Progenitor cell of endocrine pancreas (in vitro differentiated cells): ENCODE results near the gene IL6ST. TPM values are rescaled to one million over a fixed set of nuclear protein-coding genes. Genes with fewer than 3 reads are reported as not detected.

Source experiments
- DNase-seq: peaks from one replicate; pipeline ENCODE4 v3.0.0; 2021; ENCODE audit warnings: low spot score; ENCODE audit not compliant: unreplicated experiment
- H3K27ac Mint-ChIP-seq: 2 replicates; pipeline ENCODE4 v1.8.0; 2021; ENCODE audit warnings: mild to moderate bottlenecking, moderate library complexity, mixed read lengths
- H3K27me3 Mint-ChIP-seq: 2 replicates; pipeline ENCODE4 v1.8.0; 2021; ENCODE audit warnings: mixed read lengths
- H3K36me3 Mint-ChIP-seq: 2 replicates; pipeline ENCODE4 v1.8.0; 2022; ENCODE audit warnings: mixed read lengths; ENCODE audit not compliant: insufficient read depth
- H3K4me1 Mint-ChIP-seq: 2 replicates; pipeline ENCODE4 v1.8.0; 2021; ENCODE audit warnings: low read depth, mixed read lengths
- H3K4me3 Mint-ChIP-seq: 2 replicates; pipeline ENCODE4 v1.8.0; 2021; ENCODE audit warnings: low read depth, mild to moderate bottlenecking, moderate library complexity, mixed read lengths
- H3K9me3 Mint-ChIP-seq: 2 replicates; pipeline ENCODE4 v1.8.0; 2021; ENCODE audit warnings: low read depth, mixed read lengths
- total RNA-seq: library from RNA; stranded (reverse); gene quantifications from 2 replicates; pipeline ENCODE4 v1.2.1, GENCODE V29; 2021
- TF ChIP-seq, protein P1 (sequence below): fragments of 200-600 bp; sonication (generic); IDR thresholded peaks from one replicate; pipeline ENCODE4 v1.5.0; 2021; ENCODE audit warnings: antibody characterized with exemption, mild to moderate bottlenecking; ENCODE audit not compliant: unreplicated experiment

The IL6ST gene
- total RNA-seq, 1 donor from 2014 or later = 53.2 TPM

DNA sequence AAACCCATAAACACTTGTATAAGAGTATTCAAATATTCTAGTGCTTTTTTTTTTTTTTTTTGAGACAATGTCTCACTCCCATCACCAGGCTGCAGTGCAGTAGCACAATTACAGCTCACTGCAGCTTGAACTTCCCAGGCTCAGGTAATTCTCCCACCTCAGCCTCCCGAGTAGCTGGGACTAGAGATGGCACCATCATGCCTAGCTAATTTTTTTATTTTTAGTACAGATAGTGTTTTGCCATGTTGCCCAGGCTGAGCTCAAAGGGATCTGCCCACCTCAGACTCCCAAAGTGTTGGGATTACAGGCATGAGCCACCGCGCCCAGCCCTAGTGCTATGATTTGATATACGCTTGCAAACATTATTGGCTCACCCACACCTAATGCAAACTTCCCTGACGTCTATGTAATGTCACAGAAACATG lies 11.8 kb downstream of the IL6ST start:
- H3K27ac Mint-ChIP-seq = no peak overlapping the region
- TF ChIP-seq, protein P1, sequence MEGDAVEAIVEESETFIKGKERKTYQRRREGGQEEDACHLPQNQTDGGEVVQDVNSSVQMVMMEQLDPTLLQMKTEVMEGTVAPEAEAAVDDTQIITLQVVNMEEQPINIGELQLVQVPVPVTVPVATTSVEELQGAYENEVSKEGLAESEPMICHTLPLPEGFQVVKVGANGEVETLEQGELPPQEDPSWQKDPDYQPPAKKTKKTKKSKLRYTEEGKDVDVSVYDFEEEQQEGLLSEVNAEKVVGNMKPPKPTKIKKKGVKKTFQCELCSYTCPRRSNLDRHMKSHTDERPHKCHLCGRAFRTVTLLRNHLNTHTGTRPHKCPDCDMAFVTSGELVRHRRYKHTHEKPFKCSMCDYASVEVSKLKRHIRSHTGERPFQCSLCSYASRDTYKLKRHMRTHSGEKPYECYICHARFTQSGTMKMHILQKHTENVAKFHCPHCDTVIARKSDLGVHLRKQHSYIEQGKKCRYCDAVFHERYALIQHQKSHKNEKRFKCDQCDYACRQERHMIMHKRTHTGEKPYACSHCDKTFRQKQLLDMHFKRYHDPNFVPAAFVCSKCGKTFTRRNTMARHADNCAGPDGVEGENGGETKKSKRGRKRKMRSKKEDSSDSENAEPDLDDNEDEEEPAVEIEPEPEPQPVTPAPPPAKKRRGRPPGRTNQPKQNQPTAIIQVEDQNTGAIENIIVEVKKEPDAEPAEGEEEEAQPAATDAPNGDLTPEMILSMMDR = peak; percentile 16

DNA sequence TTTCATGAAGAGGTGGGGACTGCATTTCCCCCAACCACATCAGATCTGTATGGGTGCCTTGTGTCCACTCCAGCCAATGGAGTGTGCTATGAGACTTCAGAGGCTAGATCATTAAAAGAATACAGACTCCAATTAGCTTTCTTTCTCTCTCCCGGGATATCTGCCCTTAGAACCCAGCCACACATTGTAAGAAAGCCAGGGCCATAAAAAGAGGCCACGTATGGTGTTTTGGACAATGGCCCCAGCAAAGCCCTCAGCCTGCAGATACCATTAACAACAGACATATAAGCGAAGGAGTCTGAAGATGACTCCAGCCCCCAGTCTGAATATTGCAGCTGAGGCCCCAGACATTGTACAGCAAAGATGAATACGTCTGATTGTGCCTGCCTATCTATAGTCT lies 21.5 kb downstream of the IL6ST start:
- H3K4me1 Mint-ChIP-seq = no peaks in the 10 kb centered on the region
- no peak for DNase-seq
- H3K9me3 Mint-ChIP-seq = no peaks in the 10 kb centered on the region
- no peaks in the 10 kb centered on the region for H3K27me3 Mint-ChIP-seq
- TF ChIP-seq, protein P1 = no peak
- H3K36me3 Mint-ChIP-seq = peaks cover 11% of the 10 kb centered on the region
- no peak overlapping the region for H3K27ac Mint-ChIP-seq
- no peak overlapping the region for H3K4me3 Mint-ChIP-seq

More for the DNA sequence above, 11.8 kb downstream of the IL6ST start:
- Mint-ChIP-seq H3K4me3 (no peak overlapping the region), H3K27me3 (no peaks in the 10 kb centered on the region), H3K4me1 (peaks cover 8% of the 10 kb centered on the region), H3K9me3 (peaks cover 5% of the 10 kb centered on the region), H3K36me3 (peaks cover 4% of the 10 kb centered on the region)
- no peak for DNase-seq

DNA sequence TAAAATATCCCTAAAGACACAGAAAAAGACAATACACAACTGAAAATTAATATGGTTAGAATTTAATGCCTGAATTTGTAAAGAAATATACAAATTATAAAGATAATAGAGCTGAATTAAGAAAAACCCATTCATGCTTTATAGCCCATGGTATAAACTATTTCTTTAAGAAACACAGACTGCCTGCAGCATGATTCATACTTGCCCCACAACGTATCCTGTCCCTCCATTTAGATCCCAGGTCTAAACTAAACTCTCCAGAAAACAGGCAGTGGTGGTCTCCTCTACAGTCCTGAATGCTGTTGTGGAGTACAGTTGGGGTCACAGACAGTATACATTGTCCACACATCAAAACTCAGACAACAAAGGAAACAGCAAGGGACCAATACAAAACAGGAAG lies 24.8 kb downstream of the IL6ST start:
- TF ChIP-seq, protein P1 = no peak
- Mint-ChIP-seq H3K4me1 (no peaks in the 10 kb centered on the region), H3K9me3 (no peaks in the 10 kb centered on the region), H3K27me3 (no peaks in the 10 kb centered on the region), H3K4me3 (no peak overlapping the region), H3K36me3 (peaks cover 14% of the 10 kb centered on the region), H3K27ac (peak overlapping the region; percentile 54)
- no peak for DNase-seq

DNA sequence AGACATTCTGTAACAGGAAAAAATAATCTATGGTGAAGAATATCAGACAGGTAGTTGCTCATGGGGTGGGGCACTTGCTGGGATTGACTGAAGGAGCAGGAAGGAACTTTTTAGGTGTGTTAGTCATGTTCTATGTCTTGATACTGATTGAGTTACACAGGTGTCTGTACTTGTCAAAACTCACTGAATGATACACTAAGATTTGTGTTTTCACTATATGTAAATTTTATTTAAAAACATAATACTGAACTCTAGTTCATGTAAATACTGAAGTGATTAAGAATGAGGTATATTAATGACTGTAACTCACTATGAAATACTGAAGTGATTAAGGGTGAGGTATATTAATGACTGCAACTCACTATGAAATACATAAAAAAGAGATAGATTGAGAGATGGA lies 28.5 kb downstream of the IL6ST start:
- Mint-ChIP-seq H3K4me3 (no peak overlapping the region), H3K27me3 (no peaks in the 10 kb centered on the region), H3K36me3 (peaks cover 6% of the 10 kb centered on the region), H3K9me3 (no peaks in the 10 kb centered on the region), H3K27ac (no peak overlapping the region), H3K4me1 (no peaks in the 10 kb centered on the region)
- no peak for DNase-seq
- TF ChIP-seq, protein P1 = no peak

DNA sequence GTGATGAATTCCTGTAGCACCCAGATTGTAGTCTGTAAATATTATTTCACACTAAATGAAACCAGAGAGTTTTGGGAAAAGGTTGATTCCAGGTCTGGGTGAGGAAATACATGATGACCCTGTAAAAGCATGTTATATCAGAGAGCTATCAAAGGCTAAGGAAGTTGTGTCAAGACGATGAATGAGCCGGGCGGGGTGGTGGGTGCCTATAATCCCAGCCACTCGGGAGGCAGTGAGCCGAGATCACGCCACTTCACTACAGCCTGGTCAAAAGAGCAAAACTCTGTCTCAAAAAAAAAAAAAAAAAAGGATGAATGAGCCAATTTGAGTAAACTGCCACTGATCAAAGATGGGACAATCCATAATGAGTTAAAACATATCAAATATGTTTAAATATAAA lies 29.2 kb downstream of the IL6ST start:
- DNase-seq = no peak
- Mint-ChIP-seq H3K36me3 (peaks cover 10% of the 10 kb centered on the region), H3K27me3 (no peaks in the 10 kb centered on the region), H3K4me3 (no peak overlapping the region), H3K4me1 (no peaks in the 10 kb centered on the region), H3K27ac (no peak overlapping the region), H3K9me3 (no peaks in the 10 kb centered on the region)
- TF ChIP-seq, protein P1 = no peak
